Spleen (tissue), 11 donors: ENCODE results near the gene OPCML. TPM values are rescaled to one million over a fixed set of nuclear protein-coding genes. Genes with fewer than 3 reads are reported as not detected.

Experiments
- DNase-seq: peaks from one replicate; pipeline ENCODE4 v3.0.0-alpha.2; 2020
- H3K27ac ChIP-seq, 8 donors: fragments of 200-600 bp; sonication (generic) in 7 of 8; 1 replicate in 4 of 8; 2 replicates in 4 of 8; pipeline versions ENCODE4 v1.5.0 to v1.8.0; 2016 to 2021; ENCODE audit warnings: inconsistent platforms in 4 of 8, mild to moderate bottlenecking in 4 of 8, moderate library complexity in 1 of 8
- H3K27me3 ChIP-seq, 7 donors: fragments of 200-600 bp; sonication (generic) in 6 of 7; replicated peaks in 1 of 7; 1 replicate in 4 of 7; 2 replicates in 3 of 7; pipeline versions ENCODE4 v1.5.0 to v1.8.0; 2016 to 2021; ENCODE audit warnings: inconsistent platforms in 3 of 7, mild to moderate bottlenecking in 1 of 7
- H3K36me3 ChIP-seq, 6 donors: fragments of 200-600 bp; sonication (generic) in 5 of 6; 1 replicate in 4 of 6; 2 replicates in 2 of 6; pipeline versions ENCODE4 v1.5.0 to v1.8.0; 2016 to 2021; ENCODE audit warnings: inconsistent platforms in 2 of 6
- H3K4me1 ChIP-seq, 6 donors: fragments of 200-600 bp; sonication (generic) in 5 of 6; 1 replicate in 3 of 6; 2 replicates in 3 of 6; pipeline versions ENCODE4 v1.5.0 to v1.8.0; 2016 to 2021; ENCODE audit warnings: inconsistent platforms in 3 of 6
- H3K4me3 ChIP-seq, 8 donors: fragments of 200-600 bp; sonication (generic) in 7 of 8; 1 replicate in 4 of 8; 2 replicates in 4 of 8; pipeline versions ENCODE4 v1.5.0 to v1.8.0; 2016 to 2021; ENCODE audit warnings: inconsistent platforms in 4 of 8, mild to moderate bottlenecking in 4 of 8, moderate library complexity in 2 of 8
- H3K9me3 ChIP-seq, 8 donors: fragments of 200-600 bp; sonication (generic) in 7 of 8; 1 replicate in 4 of 8; 2 replicates in 4 of 8; pipeline versions ENCODE4 v1.5.0 to v1.8.0; 2016 to 2021; ENCODE audit warnings: inconsistent platforms in 4 of 8
- POLR2A ChIP-seq, 3 donors: fragments of 450-650 bp; IDR thresholded peaks; one replicate each; pipeline ENCODE4 v1.5.1; 2017; ENCODE audit warnings: antibody characterized with exemption in 3 of 3, mild to moderate bottlenecking in 1 of 3
- POLR2AphosphoS5 ChIP-seq, 3 donors: sonication (generic); formaldehyde crosslinking; IDR thresholded peaks; one replicate each; pipeline ENCODE4 v1.5.1; 2017; ENCODE audit warnings: antibody characterized with exemption in 3 of 3
- whole genome bisulfite sequencing, 5 donors: extraction: QIAGEN DNeasy Blood & Tissue Kit in 3 of 5; methylation state at CpG; one replicate each; pipeline versions ENCODE4 v1.1.5 to v1.1.7; 2013 to 2018; 5-methylcytosine and 5-hydroxymethylcytosine counted together
- intact Hi-C: fragments of 100-400 bp; cut with DNase I; formaldehyde crosslinking; loops from one replicate; pipeline ENCODE4 v1.15.0; 2023; ENCODE audit warnings: low total_unique reads
- polyA plus RNA-seq, 3 donors: library from polyadenylated mRNA; stranded (reverse); fragments of 200-250 nt; gene quantifications; one replicate each; pipeline ENCODE4 v1.2.1, GENCODE V29; 2013
- total RNA-seq, 7 donors: library from RNA; depleted of rRNA in 3 of 7; stranded (reverse); fragments of >200 nt in 3 of 7; fragmentation: NEBNext Ultra II Directional in 4 of 7; extraction: Animal tissue kit (Norgen Biotek cat#: 25700) in 4 of 7; gene quantifications; one replicate each; pipeline versions ENCODE4 v1.1.0 to v1.2.1, GENCODE V29; 2016 to 2021
- TF ChIP-seq, protein P1 (sequence below), 11 experiments: fragments of 200-600 bp in 7 of 11; fragments of 450-650 bp in 4 of 11; sonication (generic) in 4 of 11; IDR thresholded peaks in 8 of 11; conservative IDR thresholded peaks in 3 of 11; 1 replicate in 7 of 11; 2 replicates in 4 of 11; pipeline versions ENCODE4 v1.4.0 to v1.8.0; 2016 to 2021; ENCODE audit warnings: antibody characterized with exemption in 11 of 11, inconsistent platforms in 4 of 11, mild to moderate bottlenecking in 1 of 11
- donor health status: healthy with polysubstance abuse.
- donor health status: DM: no; HTN: no; CAD: no; lungs with moderate emphysema.
- donor health status: DM: no; HTN: no; CAD: no.
- donor health status: Bipolar disorder and iron deficiency.
- donor health status: healthy.
- donor health status: DM: no; HTN: no; CAD: no.
- donor health status: DM: yes; HTN: yes; CAD: no.

Gene OPCML
- total and polyA plus RNA-seq, 10 donors, result 0.09 to 10.7 (median 3.1) TPM

DNA sequence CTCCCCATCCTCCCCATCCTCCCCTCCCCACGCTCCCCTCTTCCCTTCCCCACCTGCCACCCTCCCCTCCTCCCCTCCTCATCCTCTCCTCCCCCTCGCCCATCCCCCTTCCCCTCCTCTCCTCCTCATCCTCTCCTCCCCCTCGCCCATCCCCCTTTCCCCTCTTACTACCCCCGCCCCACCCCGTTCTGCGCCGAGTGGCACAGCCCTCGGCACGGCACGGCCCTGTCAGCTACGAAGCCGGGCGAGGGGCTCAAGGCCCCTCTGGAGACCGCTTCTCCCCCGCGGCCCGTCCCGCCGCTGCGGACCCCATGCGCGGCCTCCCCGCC, 449.9 kb downstream of the OPCML start:
- H3K36me3 ChIP-seq, result no peaks in the 10 kb centered on the region
- 13 to 69% (median 17%) methylated on average over 3 to 23 of the region's 23 CpGs for WGBS, 5 donors
- no peak overlapping the region for H3K27ac ChIP-seq
- TF ChIP-seq POLR2AphosphoS5 (IDR thresholded peaks at IDR 0.05) (no peak), POLR2A (IDR thresholded peaks at IDR 0.05) (no peak)
- TF ChIP-seq, protein P1, sequence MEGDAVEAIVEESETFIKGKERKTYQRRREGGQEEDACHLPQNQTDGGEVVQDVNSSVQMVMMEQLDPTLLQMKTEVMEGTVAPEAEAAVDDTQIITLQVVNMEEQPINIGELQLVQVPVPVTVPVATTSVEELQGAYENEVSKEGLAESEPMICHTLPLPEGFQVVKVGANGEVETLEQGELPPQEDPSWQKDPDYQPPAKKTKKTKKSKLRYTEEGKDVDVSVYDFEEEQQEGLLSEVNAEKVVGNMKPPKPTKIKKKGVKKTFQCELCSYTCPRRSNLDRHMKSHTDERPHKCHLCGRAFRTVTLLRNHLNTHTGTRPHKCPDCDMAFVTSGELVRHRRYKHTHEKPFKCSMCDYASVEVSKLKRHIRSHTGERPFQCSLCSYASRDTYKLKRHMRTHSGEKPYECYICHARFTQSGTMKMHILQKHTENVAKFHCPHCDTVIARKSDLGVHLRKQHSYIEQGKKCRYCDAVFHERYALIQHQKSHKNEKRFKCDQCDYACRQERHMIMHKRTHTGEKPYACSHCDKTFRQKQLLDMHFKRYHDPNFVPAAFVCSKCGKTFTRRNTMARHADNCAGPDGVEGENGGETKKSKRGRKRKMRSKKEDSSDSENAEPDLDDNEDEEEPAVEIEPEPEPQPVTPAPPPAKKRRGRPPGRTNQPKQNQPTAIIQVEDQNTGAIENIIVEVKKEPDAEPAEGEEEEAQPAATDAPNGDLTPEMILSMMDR (IDR thresholded peaks at IDR 0.05 in 8 of 11, conservative IDR thresholded peaks at IDR 0.05 in 3 of 11), result no peak
- peaks cover 0 to 78% (median 8%) of the 10 kb centered on the region in 7 donors for H3K27me3 ChIP-seq
- H3K9me3 ChIP-seq, result no peaks in the 10 kb centered on the region
- DNase-seq, result no peak
- peaks cover 0 to 11% (median 6%) of the 10 kb centered on the region in 6 donors for H3K4me1 ChIP-seq
- intact Hi-C loops, result loop anchor here (5.0 to 10.0 kb wide), 2 partner anchors 72 to 755 kb away; no protein-coding TSS in a partner anchor
- peak overlapping the region in 3 of 8 donors; percentile 28 to 63 (median 44) for H3K4me3 ChIP-seq

GRCh38 chr11:133081730-133082452, 450.4 kb downstream of the OPCML start:
- H3K27me3 ChIP-seq, result peaks cover 0 to 73% (median 8%) of the 10 kb centered on the region in 7 donors

GRCh38 chr11:133081020-133081419, 451.3 kb downstream of the OPCML start:
- intact Hi-C loops, result loop anchor here (5.0 to 10.0 kb wide), 2 partner anchors 74 to 756 kb away; no protein-coding TSS in a partner anchor
- Histone ChIP-seq H3K36me3 (no peaks in the 10 kb centered on the region), H3K4me3 (no peak overlapping the region), H3K4me1 (peaks cover 0 to 11% (median 6%) of the 10 kb centered on the region in 6 donors), H3K27me3 (peaks cover 0 to 67% (median 8%) of the 10 kb centered on the region in 7 donors), H3K9me3 (no peaks in the 10 kb centered on the region), H3K27ac (no peak overlapping the region)
- no peak for DNase-seq
- 74 to 85% (median 78%) methylated on average over 9 of the region's 9 CpGs for WGBS, 5 donors
- TF ChIP-seq POLR2AphosphoS5 (IDR thresholded peaks at IDR 0.05) (no peak), POLR2A (IDR thresholded peaks at IDR 0.05) (no peak)
- TF ChIP-seq, protein P1 (IDR thresholded peaks at IDR 0.05 in 8 of 11, conservative IDR thresholded peaks at IDR 0.05 in 3 of 11), result no peak

More at GRCh38 chr11:133081730-133082452, 450.4 kb downstream of the OPCML start:
- no peaks in the 10 kb centered on the region for H3K9me3 ChIP-seq
- no peaks in the 10 kb centered on the region for H3K36me3 ChIP-seq
- no peak overlapping the region for H3K27ac ChIP-seq
- TF ChIP-seq POLR2A (IDR thresholded peaks at IDR 0.05) (no peak), POLR2AphosphoS5 (IDR thresholded peaks at IDR 0.05) (no peak)
- TF ChIP-seq, protein P1 (IDR thresholded peaks at IDR 0.05 in 8 of 11, conservative IDR thresholded peaks at IDR 0.05 in 3 of 11), result no peak
- H3K4me3 ChIP-seq, result no peak overlapping the region
- 59 to 80% (median 59%) methylated on average over 33 to 43 of the region's 43 CpGs for WGBS, 5 donors
- no peak for DNase-seq
- peaks cover 0 to 11% (median 6%) of the 10 kb centered on the region in 6 donors for H3K4me1 ChIP-seq
- intact Hi-C loops, result loop anchor here (5.0 to 10.0 kb wide), 2 partner anchors 73 to 755 kb away; no protein-coding TSS in a partner anchor
